Upper lobe of right lung (tissue), 1 donor: ENCODE results near the gene GRIN2D. TPM values are rescaled to one million over a fixed set of nuclear protein-coding genes. Genes with fewer than 3 reads are reported as not detected.
"Not testable (repeated sequence)": the region's sequence is repeated elsewhere in the genome, so short reads cannot be mapped to it uniquely, and the experiment has no call there.

ENCODE experiments used
- ATAC-seq: fragments of 200-7000 bp; cut with Tn5 transposase; one replicate; pipeline ENCODE4 v1.9.1; 2020; ENCODE audit warnings: mild to moderate bottlenecking, moderate library complexity
- DNase-seq: peaks from one replicate; pipeline ENCODE4 v3.0.0-alpha.2; 2020
- H3K27ac ChIP-seq: fragments of 200-600 bp; one replicate; pipeline ENCODE4 v1.8.0; 2022
- H3K27me3 ChIP-seq: fragments of 200-600 bp; one replicate; pipeline ENCODE4 v1.8.0; 2022; ENCODE audit warnings: mild to moderate bottlenecking
- H3K36me3 ChIP-seq: fragments of 200-600 bp; one replicate; pipeline ENCODE4 v1.8.0; 2022
- H3K4me1 ChIP-seq: fragments of 200-600 bp; one replicate; pipeline ENCODE4 v1.8.0; 2022
- H3K4me3 ChIP-seq: fragments of 200-600 bp; one replicate; pipeline ENCODE4 v1.8.0; 2022; ENCODE audit warnings: mild to moderate bottlenecking
- H3K9me3 ChIP-seq: fragments of 200-600 bp; one replicate; pipeline ENCODE4 v1.8.0; 2022
- CTCF ChIP-seq: fragments of 200-600 bp; IDR thresholded peaks from one replicate; pipeline ENCODE4 v1.8.0; 2022; ENCODE audit warnings: antibody characterized with exemption
- intact Hi-C: fragments of 100-400 bp; cut with DNase I; formaldehyde crosslinking; loops from one replicate; pipeline ENCODE4 v1.11.0; 2022
- total RNA-seq: library from RNA; stranded (reverse); fragmentation: NEBNext Ultra II Directional; extraction: Animal tissue kit (Norgen Biotek cat#: 25700); gene quantifications from one replicate; pipeline ENCODE4 v1.2.1, GENCODE V29; 2021
- donor health status: DM: no; HTN: yes; CAD: no; lungs with severe emphysema.

The GRIN2D gene
- total RNA-seq, 1 donor from 2014 or later, result 0.61 TPM

- Histone ChIP-seq H3K36me3 (peaks cover 77% of the 10 kb centered on the region), H3K27ac (no peak overlapping the region), H3K4me3 (no peak overlapping the region), H3K27me3 (no peaks in the 10 kb centered on the region), H3K9me3 (no peaks in the 10 kb centered on the region), H3K4me1 (no peaks in the 10 kb centered on the region)
- no peak for TF ChIP-seq CTCF
- DNase-seq (no peak), ATAC-seq (no peak)
- intact Hi-C loops, result no loop called here
Observed at GRCh38 chr19:48385461-48386087, 7.9 kb upstream of the GRIN2D start.

GRCh38 chr19:48386981-48387380, 6.5 kb upstream of the GRIN2D start:
- DNase-seq, result no peak
- TF ChIP-seq CTCF, result no peak
- Histone ChIP-seq H3K27ac (no peak overlapping the region), H3K4me1 (no peaks in the 10 kb centered on the region), H3K36me3 (peaks cover 72% of the 10 kb centered on the region), H3K4me3 (no peak overlapping the region), H3K27me3 (no peaks in the 10 kb centered on the region), H3K9me3 (no peaks in the 10 kb centered on the region)
- no peak for ATAC-seq
- intact Hi-C loops, result no loop called here

- DNase-seq, result peak; percentile 87
- intact Hi-C loops, result no loop called here
Observed at GRCh38 chr19:48390188-48391099, 3.0 kb upstream of the GRIN2D start.

GRCh38 chr19:48391100-48392005, 2.1 kb upstream of the GRIN2D start, which contains the start of gene KDELR1:
TSS of gene KDELR1 (minus strand) at chr19:48391551. CDS start at chr19:48391358, 193 bp downstream.
- Histone ChIP-seq H3K9me3 (no peaks in the 10 kb centered on the region), H3K27ac (peak within 1 kb of the TSS; percentile 93), H3K36me3 (peaks cover 29% of the 10 kb centered on the region), H3K4me1 (no peaks in the 10 kb centered on the region), H3K27me3 (peaks cover 37% of the 10 kb centered on the region), H3K4me3 (peak within 1 kb of the TSS; percentile 96)
- ATAC-seq (peak; percentile 96), DNase-seq (peak; percentile 89)
- intact Hi-C loops, result no loop called here
- TF ChIP-seq CTCF, result peak; percentile 92

More at GRCh38 chr19:48390188-48391099, 3.0 kb upstream of the GRIN2D start:
- Histone ChIP-seq H3K4me1 (no peaks in the 10 kb centered on the region), H3K27ac (peak overlapping the region; percentile 93), H3K4me3 (peak overlapping the region; percentile 96), H3K9me3 (no peaks in the 10 kb centered on the region), H3K36me3 (peaks cover 38% of the 10 kb centered on the region), H3K27me3 (peaks cover 28% of the 10 kb centered on the region)
- peak; percentile 85 for ATAC-seq
- peak; percentile 62 for TF ChIP-seq CTCF

DNA sequence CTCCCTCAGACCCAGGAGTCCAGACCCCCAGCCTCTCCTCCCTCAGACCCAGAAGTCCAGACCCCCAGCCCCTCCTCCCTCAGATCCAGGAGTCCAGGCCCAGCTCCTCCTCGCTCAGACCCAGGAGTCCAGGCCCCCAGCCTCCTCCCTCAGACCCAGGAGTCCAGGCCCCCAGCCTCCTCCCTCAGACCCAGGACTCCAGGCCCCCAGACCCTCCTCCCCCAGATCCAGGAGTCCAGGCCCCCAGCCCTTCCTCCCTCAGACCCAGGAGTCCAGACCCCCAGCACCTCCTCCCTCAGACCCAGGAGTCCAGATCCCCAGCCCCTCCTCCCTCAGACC, 1.5 kb upstream of the GRIN2D start:
- H3K4me1 ChIP-seq, ATAC-seq, H3K9me3 ChIP-seq, intact Hi-C loops, DNase-seq, H3K4me3 ChIP-seq, H3K27ac ChIP-seq: not testable (repeated sequence)
- peaks cover 43% of the 10 kb centered on the region for H3K27me3 ChIP-seq
- H3K36me3 ChIP-seq, result peaks cover 23% of the 10 kb centered on the region
